OCI-LY3 (cell line): ENCODE measurements around the gene RAB27A.
"Not testable (repeated sequence)": the region's sequence is repeated elsewhere in the genome, so short reads cannot be mapped to it uniquely, and the experiment has no call there.

Source experiments
- H2AFZ ChIP-seq: fragments of 200-600, 300-600 bp; shearing (Covaris generic); 2 replicates; pipeline ENCODE4 v1.6.0; 2014; ENCODE audit warnings: antibody characterized with exemption, low read depth, low read length
- H3K27ac ChIP-seq: fragments of 200-600, 300-600 bp; sonication (generic); 2 replicates; pipeline ENCODE4 v1.5.1; 2014; ENCODE audit warnings: mild to moderate bottlenecking, low read length, moderate library complexity, mixed read lengths
- H3K27me3 ChIP-seq: fragments of 200-600, 300-600 bp; sonication (generic); 2 replicates; pipeline ENCODE4 v1.6.1; 2014; ENCODE audit warnings: low read depth, low read length, mixed read lengths
- H3K36me3 ChIP-seq: fragments of 200-600, 300-600 bp; sonication (generic); replicated peaks from 2 replicates; pipeline ENCODE3; 2014; ENCODE audit warnings: low read depth, low read length, mixed read lengths
- H3K4me1 ChIP-seq: fragments of 300-600, 200-600 bp; sonication (generic); 2 replicates; pipeline ENCODE4 v1.6.1; 2014; ENCODE audit warnings: low read length, mixed read lengths
- H3K4me2 ChIP-seq: fragments of 200-600, 300-600 bp; sonication (generic); 2 replicates; pipeline ENCODE4 v1.6.1; 2014; ENCODE audit warnings: low read length, mixed read lengths
- H3K4me3 ChIP-seq: fragments of 300-600, 200-600 bp; sonication (generic); 2 replicates; pipeline ENCODE4 v1.5.1; 2014; ENCODE audit warnings: antibody characterized with exemption, mild to moderate bottlenecking, low read length, moderate library complexity
- H3K79me2 ChIP-seq: fragments of 300-600, 200-600 bp; shearing (Covaris generic); 2 replicates; pipeline ENCODE4 v1.6.1; 2014; ENCODE audit warnings: mild to moderate bottlenecking, low read length, mixed read lengths
- H3K9ac ChIP-seq: fragments of 300-600, 200-600 bp; shearing (Covaris generic); 2 replicates; pipeline ENCODE4 v1.6.0; 2014; ENCODE audit warnings: mild to moderate bottlenecking, low read length, moderate library complexity
- H3K9me3 ChIP-seq: fragments of 200-600, 300-600 bp; shearing (Covaris generic); 2 replicates; pipeline ENCODE4 v1.6.1; 2014; ENCODE audit warnings: low read length, mixed read lengths; ENCODE audit not compliant: insufficient read depth
- H4K20me1 ChIP-seq: fragments of 200-600, 300-600 bp; sonication (generic); 2 replicates; pipeline ENCODE4 v1.6.1; 2016; ENCODE audit warnings: low read length, mixed read lengths; ENCODE audit not compliant: insufficient read depth
- EZH2phosphoT487 ChIP-seq: fragments of 200-600 bp; shearing (Covaris generic); IDR thresholded peaks from 2 replicates; pipeline ENCODE4 v1.6.1; 2018; ENCODE audit warnings: antibody characterized with exemption, mixed run types, low read depth
- TF ChIP-seq, protein P1 (sequence below): fragments of 200-600, 300-600 bp; sonication (generic); IDR thresholded peaks from 2 replicates; pipeline ENCODE4 v1.5.1; 2014; ENCODE audit warnings: antibody characterized with exemption, low read length, low read depth

RAB27A gene

DNA sequence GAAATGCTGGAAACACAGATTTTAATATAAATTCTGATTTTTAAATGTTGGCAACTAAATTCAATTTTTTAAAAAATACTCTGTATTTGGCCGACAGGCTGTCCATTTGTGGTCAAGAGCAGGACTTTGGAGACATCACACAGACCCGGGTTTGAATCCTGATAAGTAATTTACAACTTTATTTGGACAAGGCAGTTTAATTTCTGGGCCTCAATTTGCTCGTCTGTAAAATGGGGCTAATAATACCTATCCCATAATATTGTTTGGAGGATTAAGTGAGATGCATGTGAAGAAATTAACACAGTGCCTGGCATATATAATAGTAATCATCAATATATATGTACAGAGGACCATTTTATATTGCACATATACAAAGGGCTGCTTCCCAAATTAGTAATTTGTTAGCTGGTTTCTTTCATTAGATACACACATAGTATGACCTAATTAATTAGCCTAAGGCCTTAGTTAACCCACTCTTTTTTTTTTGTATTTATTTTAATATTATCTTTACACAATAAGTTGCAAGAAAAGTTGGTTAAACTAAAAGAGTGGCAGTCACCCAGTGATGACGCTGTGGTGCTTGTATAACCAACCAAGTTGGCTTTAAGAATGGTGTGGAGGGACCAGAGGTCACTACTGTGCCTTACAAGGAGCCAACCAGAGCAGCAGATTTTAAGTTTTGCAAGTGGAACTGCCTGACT is 30.1 kb upstream of the RAB27A start:
- peak overlapping the region; percentile 93 for H2AFZ ChIP-seq
- no peaks in the 10 kb centered on the region for H3K9me3 ChIP-seq
- H4K20me1 ChIP-seq = no peaks in the 10 kb centered on the region
- H3K27ac ChIP-seq = peak overlapping the region; percentile 75
- H3K4me3 ChIP-seq = peak overlapping the region; percentile 96
- H3K36me3 ChIP-seq = peaks cover 12% of the 10 kb centered on the region
- peaks cover 57% of the 10 kb centered on the region for H3K79me2 ChIP-seq
- H3K9ac ChIP-seq = peak overlapping the region; percentile 93
- peaks cover 14% of the 10 kb centered on the region for H3K4me1 ChIP-seq
- H3K4me2 ChIP-seq = peak overlapping the region; percentile 62
- no peak for TF ChIP-seq EZH2phosphoT487
- H3K27me3 ChIP-seq = no peaks in the 10 kb centered on the region

DNA sequence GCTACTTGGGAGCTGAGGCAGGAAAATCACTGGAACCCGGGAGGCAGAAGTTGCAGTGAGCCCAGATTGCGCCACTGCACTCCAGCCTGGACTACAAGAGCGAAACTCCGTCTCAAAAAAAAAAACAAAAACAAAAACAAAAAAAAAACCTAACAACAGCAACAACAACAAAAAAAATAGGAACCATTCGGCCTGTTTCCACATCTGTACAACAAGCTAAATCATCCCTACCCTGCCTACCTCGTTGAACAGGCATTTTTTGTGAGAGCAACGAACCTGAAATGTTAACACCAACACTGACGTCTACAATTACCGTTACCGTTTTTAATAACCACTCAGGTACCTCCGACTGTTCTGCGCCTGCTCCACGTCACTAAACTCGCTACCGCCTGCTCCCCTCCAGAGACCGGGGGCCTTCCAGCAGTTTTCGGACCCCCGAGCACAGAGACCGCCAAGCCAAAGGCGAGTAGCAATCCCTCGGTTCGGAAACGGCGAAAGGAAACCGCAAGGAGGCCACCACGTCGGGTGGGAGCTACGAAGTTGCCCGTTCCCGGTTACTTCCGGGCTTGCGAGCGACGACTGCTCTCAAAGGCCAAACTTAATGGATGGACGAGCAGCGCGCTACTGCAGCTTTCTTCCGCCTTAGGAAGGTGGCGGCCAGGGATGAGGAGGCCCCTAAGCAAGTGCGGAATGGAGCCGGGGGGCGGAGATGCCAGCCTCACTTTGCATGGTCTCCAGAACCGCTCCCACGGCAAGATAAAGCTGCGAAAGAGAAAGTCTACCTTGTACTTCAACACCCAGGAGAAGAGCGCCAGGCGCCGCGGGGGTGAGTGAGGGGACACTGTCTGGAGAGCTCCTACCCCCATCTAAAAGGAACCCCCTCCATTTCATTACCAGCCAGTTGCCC is 29.2 kb upstream of the RAB27A start, which contains the start of the genes PIGB and PIGBOS1:
PIGB (plus strand) TSS at position 635 of the 907 bp plus-strand sequence; CDS start at position 664, 29 bp downstream.
PIGBOS1 (minus strand) TSS at position 536 of the 907 bp plus-strand sequence. CDS start 1,331 bp downstream, outside the sequence.
- H3K4me2 ChIP-seq = peak within 1 kb of the TSS; percentile 62
- TF ChIP-seq EZH2phosphoT487 = no peak
- TF ChIP-seq, protein P1, sequence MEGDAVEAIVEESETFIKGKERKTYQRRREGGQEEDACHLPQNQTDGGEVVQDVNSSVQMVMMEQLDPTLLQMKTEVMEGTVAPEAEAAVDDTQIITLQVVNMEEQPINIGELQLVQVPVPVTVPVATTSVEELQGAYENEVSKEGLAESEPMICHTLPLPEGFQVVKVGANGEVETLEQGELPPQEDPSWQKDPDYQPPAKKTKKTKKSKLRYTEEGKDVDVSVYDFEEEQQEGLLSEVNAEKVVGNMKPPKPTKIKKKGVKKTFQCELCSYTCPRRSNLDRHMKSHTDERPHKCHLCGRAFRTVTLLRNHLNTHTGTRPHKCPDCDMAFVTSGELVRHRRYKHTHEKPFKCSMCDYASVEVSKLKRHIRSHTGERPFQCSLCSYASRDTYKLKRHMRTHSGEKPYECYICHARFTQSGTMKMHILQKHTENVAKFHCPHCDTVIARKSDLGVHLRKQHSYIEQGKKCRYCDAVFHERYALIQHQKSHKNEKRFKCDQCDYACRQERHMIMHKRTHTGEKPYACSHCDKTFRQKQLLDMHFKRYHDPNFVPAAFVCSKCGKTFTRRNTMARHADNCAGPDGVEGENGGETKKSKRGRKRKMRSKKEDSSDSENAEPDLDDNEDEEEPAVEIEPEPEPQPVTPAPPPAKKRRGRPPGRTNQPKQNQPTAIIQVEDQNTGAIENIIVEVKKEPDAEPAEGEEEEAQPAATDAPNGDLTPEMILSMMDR = no peak
- H3K4me1 ChIP-seq = peaks cover 14% of the 10 kb centered on the region
- H3K36me3 ChIP-seq = peaks cover 6% of the 10 kb centered on the region
- peak within 1 kb of the TSS; percentile 96 for H3K4me3 ChIP-seq
- no peaks in the 10 kb centered on the region for H4K20me1 ChIP-seq
- no peaks in the 10 kb centered on the region for H3K27me3 ChIP-seq
- H3K27ac ChIP-seq = peak within 1 kb of the TSS; percentile 75
- H3K9ac ChIP-seq = peak within 1 kb of the TSS; percentile 93
- H3K79me2 ChIP-seq = peaks cover 56% of the 10 kb centered on the region
- H3K9me3 ChIP-seq = no peaks in the 10 kb centered on the region
- peak within 1 kb of the TSS; percentile 93 for H2AFZ ChIP-seq

DNA sequence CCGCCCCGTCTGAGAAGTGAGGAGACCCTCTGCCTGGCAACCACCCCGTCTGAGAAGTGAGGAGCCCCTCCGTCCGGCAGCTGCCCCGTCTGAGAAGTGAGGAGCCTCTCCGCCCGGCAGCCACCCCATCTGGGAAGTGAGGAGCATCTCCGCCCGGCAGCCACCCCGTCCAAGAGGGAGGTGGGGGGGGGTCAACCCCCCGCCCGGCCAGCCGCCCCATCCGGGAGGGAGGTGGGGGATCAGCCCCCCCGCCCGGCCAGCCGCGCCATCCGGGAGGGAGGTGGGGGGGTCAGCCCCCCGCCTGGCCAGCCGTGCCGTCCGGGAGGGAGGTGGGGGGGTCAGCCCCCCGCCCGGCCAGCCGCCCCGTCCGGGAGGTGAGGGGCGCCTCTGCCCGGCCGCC is 13.2 kb upstream of the RAB27A start:
- H3K79me2 ChIP-seq, H3K27ac ChIP-seq, H3K27me3 ChIP-seq, H3K9ac ChIP-seq, H3K4me2 ChIP-seq, H3K4me3 ChIP-seq, H3K36me3 ChIP-seq, H3K4me1 ChIP-seq, H2AFZ ChIP-seq, H4K20me1 ChIP-seq, H3K9me3 ChIP-seq: not testable (repeated sequence)

DNA sequence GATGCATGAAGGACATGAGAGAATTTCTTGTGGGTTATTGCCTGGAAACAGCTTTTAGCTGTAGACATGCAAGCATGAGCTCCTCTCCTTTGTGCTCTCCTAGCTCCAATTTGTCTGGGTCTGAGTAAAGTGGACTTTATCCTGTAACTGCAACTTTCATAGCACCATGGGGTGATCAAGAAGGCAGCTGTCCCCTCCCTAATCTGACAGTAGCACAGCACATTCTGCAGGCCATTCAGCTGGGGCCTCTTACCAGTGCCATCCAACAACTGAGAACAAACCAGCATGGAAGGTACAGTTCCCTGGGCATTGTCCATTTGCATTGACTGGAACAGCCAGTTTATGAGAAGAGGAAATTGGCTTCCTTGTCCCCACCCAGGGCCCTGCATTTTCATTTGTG is 7.7 kb upstream of the RAB27A start:
- H4K20me1 ChIP-seq = no peaks in the 10 kb centered on the region
- TF ChIP-seq, protein P1 = no peak
- no peak for TF ChIP-seq EZH2phosphoT487

More for the DNA sequence above, 7.7 kb upstream of the RAB27A start:
- Histone ChIP-seq H2AFZ (no peak overlapping the region), H3K4me2 (no peak overlapping the region), H3K4me1 (no peaks in the 10 kb centered on the region), H3K27ac (no peak overlapping the region), H3K9ac (no peak overlapping the region), H3K4me3 (no peak overlapping the region), H3K79me2 (no peaks in the 10 kb centered on the region), H3K27me3 (no peaks in the 10 kb centered on the region), H3K9me3 (no peaks in the 10 kb centered on the region), H3K36me3 (no peaks in the 10 kb centered on the region)
